GM18498 (cell line): ENCODE data around the gene POLR3K.
"Not testable (repeated sequence)": the region's sequence is repeated elsewhere in the genome, so short reads cannot be mapped to it uniquely, and the experiment has no call there.

Experiments used
- ATAC-seq: cut with Tn5 transposase; IDR thresholded peaks from one replicate; pipeline ENCODE4 v1.9.1; 2021; ENCODE audit warnings: mild to moderate bottlenecking, moderate library complexity; ENCODE audit not compliant: unreplicated experiment

Gene POLR3K

DNA sequence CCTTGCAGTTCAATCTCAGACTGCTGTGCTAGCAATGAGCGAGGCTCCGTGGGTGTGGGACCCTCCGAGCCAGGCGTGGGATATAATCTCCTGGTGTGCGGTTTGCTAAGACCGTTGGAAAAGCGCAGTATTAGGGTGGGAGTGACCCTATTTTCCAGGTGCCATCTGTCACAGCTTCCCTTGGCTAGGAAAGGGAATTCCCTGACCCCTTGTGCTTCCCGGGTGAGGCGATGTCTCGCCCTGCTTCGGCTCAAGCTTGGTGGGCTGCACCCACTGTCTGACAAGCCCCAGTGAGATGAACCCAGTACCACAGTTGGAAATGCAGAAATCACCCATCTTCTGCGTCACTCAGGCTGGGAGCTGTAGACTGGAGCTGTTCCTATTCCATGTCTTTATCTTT is 32.5 kb downstream of the POLR3K start:
- ATAC-seq = not testable (repeated sequence)

DNA sequence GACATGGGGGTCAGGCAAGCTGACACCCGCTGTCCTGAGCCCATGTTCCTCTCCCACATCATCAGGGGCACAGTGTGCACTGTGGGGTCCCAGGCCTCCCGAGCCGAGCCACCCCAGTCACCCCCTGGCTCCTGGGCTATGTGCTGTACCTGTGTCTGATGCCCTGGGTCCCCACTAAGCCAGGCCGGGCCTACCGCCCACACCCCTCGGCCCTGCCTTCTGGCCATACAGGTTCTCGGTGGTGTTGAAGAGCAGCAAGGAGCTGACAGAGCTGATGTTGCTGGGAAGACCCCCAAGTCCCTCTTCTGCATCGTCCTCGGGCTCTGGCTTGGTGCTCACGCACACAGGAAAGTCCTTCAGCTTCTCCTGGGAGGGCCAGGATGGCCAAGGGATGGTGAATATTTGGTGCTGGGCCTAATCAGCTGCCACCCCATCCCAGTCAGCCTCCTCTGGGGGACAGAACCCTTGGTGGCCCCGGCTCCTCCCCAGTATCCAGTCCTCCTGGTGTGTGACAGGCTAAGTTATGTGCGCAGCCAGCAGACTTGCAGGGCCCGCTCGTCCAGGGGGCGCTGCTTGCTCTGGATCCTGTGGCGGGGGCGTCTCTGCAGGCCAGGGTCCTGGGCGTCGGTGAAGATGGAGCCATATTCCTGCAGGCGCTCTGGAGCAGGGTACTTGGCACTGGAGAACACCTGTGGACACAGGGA is 36.2 kb downstream of the POLR3K start:
- ATAC-seq = not testable (repeated sequence)

GRCh38 chr16:10772-11171 is 42.6 kb downstream of the POLR3K start:
- not testable (repeated sequence) for ATAC-seq

- ATAC-seq = no peak
Observed at GRCh38 chr16:9903-10665, 43.3 kb downstream of the POLR3K start.
